C1 segment of cervical spinal cord (tissue), 14 donors: ENCODE data around the gene TBCD.

Experiments used
- DNase-seq, 14 donors: peaks; one replicate each; lab custom pipeline; 2025; lab: John Stamatoyannopoulos, UW

Gene TBCD

DNA sequence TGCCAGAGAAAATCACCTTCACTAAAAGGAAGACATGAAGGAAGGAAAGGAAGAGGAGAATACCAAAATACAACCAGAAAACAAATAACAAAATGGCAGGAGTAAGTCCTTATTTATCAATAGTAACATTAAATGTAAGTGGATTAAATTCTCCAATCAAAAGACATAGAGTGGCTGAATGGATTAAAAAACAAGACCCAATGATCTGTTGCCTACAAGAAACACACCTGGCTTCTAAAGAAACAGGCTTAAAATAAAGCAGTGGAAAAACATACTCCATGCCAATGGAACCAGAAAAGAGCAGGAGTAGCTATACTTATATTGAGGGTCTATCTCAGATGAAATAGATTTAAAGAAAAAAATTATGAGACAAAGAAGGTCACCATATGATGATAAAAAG lies 241.1 kb downstream of the TBCD start:
- DNase-seq, result no peak
